ENCODE data around the gene VSTM1. TPM values are rescaled to one million over a fixed set of nuclear protein-coding genes. Genes with fewer than 3 reads are reported as not detected.

Gene VSTM1
- total RNA-seq, 2 donors from 2014 or later, result not detected

DNA sequence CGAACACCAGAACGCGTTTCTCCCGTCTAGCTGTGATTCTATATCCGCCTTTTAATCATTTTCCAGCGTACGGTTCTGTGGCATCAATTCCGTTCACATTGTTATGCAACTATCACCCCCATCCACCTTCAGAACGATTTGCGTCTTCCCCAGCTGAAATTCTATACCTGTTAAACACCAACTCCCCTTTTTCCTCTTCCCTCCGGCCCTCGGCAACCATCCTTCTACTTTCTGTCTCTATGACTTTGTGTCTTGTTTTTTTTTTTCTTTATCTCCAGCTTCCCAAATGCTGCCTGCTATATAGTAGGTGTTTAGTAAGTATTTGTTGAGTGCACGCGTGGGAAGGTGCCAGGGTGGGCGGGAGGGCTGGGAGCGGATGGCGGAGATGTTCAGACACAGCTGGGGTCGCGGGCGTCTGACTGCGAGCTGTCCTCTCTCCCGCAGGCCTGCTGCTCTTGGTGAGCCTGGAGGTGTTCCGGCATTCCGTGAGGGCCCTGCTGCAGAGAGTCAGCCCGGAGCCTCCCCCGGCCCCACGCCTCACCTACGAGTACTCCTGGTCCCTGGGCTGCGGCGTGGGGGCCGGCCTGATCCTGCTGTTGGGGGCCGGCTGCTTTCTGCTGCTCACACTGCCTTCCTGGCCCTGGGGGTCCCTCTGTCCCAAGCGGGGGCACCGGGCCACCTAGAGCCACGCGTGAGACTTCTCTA, 52.0 kb downstream of the VSTM1 start:
- Histone ChIP-seq H3K27ac (no peak overlapping the region), H3K27me3 (replicated peaks; ENCODE audit: insufficient read depth) (no peaks in the 10 kb centered on the region), H3K36me3 (no peaks in the 10 kb centered on the region), H3K4me1 (ENCODE audit: control insufficient read depth in 1 of 2, low read depth in 2 of 2) (no peaks in the 10 kb centered on the region), H3K9me3 (no peaks in the 10 kb centered on the region), H3K4me3 (no peak overlapping the region)
- DNase-seq (ENCODE audit: low spot score) (no peak), ATAC-seq (ENCODE audit: insufficient number of reproducible peaks, low FRiP score, low read depth) (no peak)
- TF ChIP-seq, protein P1, sequence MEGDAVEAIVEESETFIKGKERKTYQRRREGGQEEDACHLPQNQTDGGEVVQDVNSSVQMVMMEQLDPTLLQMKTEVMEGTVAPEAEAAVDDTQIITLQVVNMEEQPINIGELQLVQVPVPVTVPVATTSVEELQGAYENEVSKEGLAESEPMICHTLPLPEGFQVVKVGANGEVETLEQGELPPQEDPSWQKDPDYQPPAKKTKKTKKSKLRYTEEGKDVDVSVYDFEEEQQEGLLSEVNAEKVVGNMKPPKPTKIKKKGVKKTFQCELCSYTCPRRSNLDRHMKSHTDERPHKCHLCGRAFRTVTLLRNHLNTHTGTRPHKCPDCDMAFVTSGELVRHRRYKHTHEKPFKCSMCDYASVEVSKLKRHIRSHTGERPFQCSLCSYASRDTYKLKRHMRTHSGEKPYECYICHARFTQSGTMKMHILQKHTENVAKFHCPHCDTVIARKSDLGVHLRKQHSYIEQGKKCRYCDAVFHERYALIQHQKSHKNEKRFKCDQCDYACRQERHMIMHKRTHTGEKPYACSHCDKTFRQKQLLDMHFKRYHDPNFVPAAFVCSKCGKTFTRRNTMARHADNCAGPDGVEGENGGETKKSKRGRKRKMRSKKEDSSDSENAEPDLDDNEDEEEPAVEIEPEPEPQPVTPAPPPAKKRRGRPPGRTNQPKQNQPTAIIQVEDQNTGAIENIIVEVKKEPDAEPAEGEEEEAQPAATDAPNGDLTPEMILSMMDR (IDR thresholded peaks at IDR 0.05), result no peak

- H3K9me3 ChIP-seq, result no peaks in the 10 kb centered on the region
- no peak overlapping the region for H3K27ac ChIP-seq
- no peaks in the 10 kb centered on the region for H3K4me1 ChIP-seq (ENCODE audit: control insufficient read depth in 1 of 2, low read depth in 2 of 2)
- TF ChIP-seq, protein P1 (IDR thresholded peaks at IDR 0.05), result no peak
- no peak for DNase-seq (ENCODE audit: low spot score)
- H3K4me3 ChIP-seq, result no peak overlapping the region
- ATAC-seq (ENCODE audit: insufficient number of reproducible peaks, low FRiP score, low read depth), result no peak
- no peaks in the 10 kb centered on the region for H3K27me3 ChIP-seq (replicated peaks; ENCODE audit: insufficient read depth)
- H3K36me3 ChIP-seq, result no peaks in the 10 kb centered on the region
Observed at GRCh38 chr19:54010474-54010873, 53.2 kb downstream of the VSTM1 start.

- H3K36me3 ChIP-seq, result no peaks in the 10 kb centered on the region
- no peaks in the 10 kb centered on the region for H3K27me3 ChIP-seq (replicated peaks; ENCODE audit: insufficient read depth)
- H3K27ac ChIP-seq, result no peak overlapping the region
- no peaks in the 10 kb centered on the region for H3K9me3 ChIP-seq
- DNase-seq (ENCODE audit: low spot score), result no peak
- no peak overlapping the region for H3K4me3 ChIP-seq
- no peaks in the 10 kb centered on the region for H3K4me1 ChIP-seq (ENCODE audit: control insufficient read depth in 1 of 2, low read depth in 2 of 2)
- TF ChIP-seq, protein P1 (IDR thresholded peaks at IDR 0.05), result no peak
- ATAC-seq (ENCODE audit: insufficient number of reproducible peaks, low FRiP score, low read depth), result no peak
Observed at GRCh38 chr19:54009440-54009839, 54.3 kb downstream of the VSTM1 start.

- Histone ChIP-seq H3K27ac (no peak overlapping the region), H3K4me3 (no peak overlapping the region), H3K27me3 (replicated peaks; ENCODE audit: insufficient read depth) (no peaks in the 10 kb centered on the region), H3K4me1 (ENCODE audit: control insufficient read depth in 1 of 2, low read depth in 2 of 2) (no peaks in the 10 kb centered on the region), H3K36me3 (no peaks in the 10 kb centered on the region), H3K9me3 (no peaks in the 10 kb centered on the region)
- TF ChIP-seq, protein P1 (IDR thresholded peaks at IDR 0.05), result no peak
- DNase-seq (ENCODE audit: low spot score) (no peak), ATAC-seq (ENCODE audit: insufficient number of reproducible peaks, low FRiP score, low read depth) (no peak)
Observed at GRCh38 chr19:54002495-54003315, 61.0 kb downstream of the VSTM1 start.

- TF ChIP-seq, protein P1 (IDR thresholded peaks at IDR 0.05), result no peak
- no peak for ATAC-seq (ENCODE audit: insufficient number of reproducible peaks, low FRiP score, low read depth)
- Histone ChIP-seq H3K27ac (no peak overlapping the region), H3K36me3 (no peaks in the 10 kb centered on the region), H3K4me3 (no peak overlapping the region), H3K27me3 (replicated peaks; ENCODE audit: insufficient read depth) (no peaks in the 10 kb centered on the region), H3K9me3 (no peaks in the 10 kb centered on the region), H3K4me1 (ENCODE audit: control insufficient read depth in 1 of 2, low read depth in 2 of 2) (no peaks in the 10 kb centered on the region)
- no peak for DNase-seq (ENCODE audit: low spot score)
Observed at GRCh38 chr19:54001496-54001895, 62.2 kb downstream of the VSTM1 start.

All from thoracic aorta (tissue), 2 donors.